Activated naive CD4-positive, alpha-beta T cell treated with anti-CD3 and anti-CD28 coated beads, Interleukin-2, amount 50 U/mL, for 24 hours (primary cell): ENCODE results near the gene OR5B12.
"Not testable (repeated sequence)": the region's sequence is repeated elsewhere in the genome, so short reads cannot be mapped to it uniquely, and the experiment has no call there.

Experiments used
- H3K27ac Mint-ChIP-seq: one replicate; pipeline ENCODE4 v1.8.0; 2021; ENCODE audit warnings: mild to moderate bottlenecking, mixed read lengths
- H3K27me3 Mint-ChIP-seq: one replicate; pipeline ENCODE4 v1.8.0; 2021; ENCODE audit warnings: mixed read lengths
- H3K36me3 Mint-ChIP-seq: one replicate; pipeline ENCODE4 v1.8.0; 2021; ENCODE audit warnings: mixed read lengths
- H3K4me1 Mint-ChIP-seq: one replicate; pipeline ENCODE4 v1.8.0; 2021; ENCODE audit warnings: mixed read lengths
- H3K4me3 Mint-ChIP-seq: one replicate; pipeline ENCODE4 v1.8.0; 2021; ENCODE audit warnings: mild to moderate bottlenecking, mixed read lengths
- H3K9me3 Mint-ChIP-seq: one replicate; pipeline ENCODE4 v1.8.0; 2021; ENCODE audit warnings: mixed read lengths

Gene OR5B12

GRCh38 chr11:58442136-58442535, at the start of gene OR5B12:
Gene OR5B12, minus strand, starts transcription at chr11:58442236. Its CDS starts 2,085 bp downstream, at chr11:58440151.
- Mint-ChIP-seq H3K36me3 (peaks cover 7% of the 10 kb centered on the region), H3K27me3 (peaks cover 19% of the 10 kb centered on the region), H3K4me1 (no peaks in the 10 kb centered on the region), H3K9me3 (peaks cover 5% of the 10 kb centered on the region), H3K27ac (no peak within 1 kb of the TSS), H3K4me3 (no peak within 1 kb of the TSS)

DNA sequence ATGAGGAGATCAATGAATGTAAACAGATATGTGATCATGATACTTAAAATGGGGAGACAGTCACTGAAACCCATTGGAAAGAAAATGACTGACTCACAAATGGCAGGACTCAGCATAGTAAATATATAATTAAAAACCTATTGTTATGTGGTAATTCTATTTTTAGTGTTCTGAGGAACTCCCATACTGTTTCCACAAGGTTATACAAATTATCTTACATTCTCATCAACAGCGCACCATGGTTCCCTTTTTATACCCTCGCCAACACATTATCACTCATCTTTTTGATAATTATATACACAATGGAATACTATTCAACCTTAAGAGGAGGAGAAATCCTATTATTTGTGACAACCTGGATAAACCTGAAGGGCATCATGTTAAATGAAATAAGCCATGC, 48.8 kb upstream of the OR5B12 start:
- no peak overlapping the region for H3K27ac Mint-ChIP-seq
- H3K27me3 Mint-ChIP-seq: no peaks in the 10 kb centered on the region
- no peaks in the 10 kb centered on the region for H3K36me3 Mint-ChIP-seq
- no peaks in the 10 kb centered on the region for H3K9me3 Mint-ChIP-seq
- H3K4me3 Mint-ChIP-seq: no peak overlapping the region
- H3K4me1 Mint-ChIP-seq: peaks cover 6% of the 10 kb centered on the region

DNA sequence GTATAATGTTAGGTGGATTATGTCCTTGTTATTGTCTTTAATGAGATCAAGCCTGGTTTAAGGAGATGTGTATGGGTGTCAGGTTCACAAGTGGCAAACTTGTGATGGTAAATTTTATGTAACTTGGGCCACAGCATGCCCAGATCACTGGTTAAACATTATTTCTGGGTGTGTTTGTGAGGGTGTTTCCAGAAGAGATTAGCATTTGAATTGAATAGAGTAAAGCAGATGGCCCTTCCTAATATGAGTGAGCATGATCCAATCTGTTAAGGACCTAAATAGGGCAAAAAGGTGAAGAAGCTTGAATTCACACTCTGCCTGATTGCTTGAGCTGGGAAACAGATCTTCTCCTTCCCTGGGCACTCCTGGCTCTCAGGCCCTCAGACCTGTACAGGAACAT, 45.1 kb upstream of the OR5B12 start:
- no peak overlapping the region for H3K27ac Mint-ChIP-seq
- H3K27me3 Mint-ChIP-seq: peaks cover 5% of the 10 kb centered on the region
- H3K9me3 Mint-ChIP-seq: no peaks in the 10 kb centered on the region
- H3K36me3 Mint-ChIP-seq: no peaks in the 10 kb centered on the region
- no peak overlapping the region for H3K4me3 Mint-ChIP-seq
- H3K4me1 Mint-ChIP-seq: no peaks in the 10 kb centered on the region

- Mint-ChIP-seq H3K27me3 (peaks cover 5% of the 10 kb centered on the region), H3K4me1 (no peaks in the 10 kb centered on the region), H3K9me3 (no peaks in the 10 kb centered on the region), H3K27ac (no peak overlapping the region), H3K36me3 (no peaks in the 10 kb centered on the region), H3K4me3 (no peak overlapping the region)
Measured at GRCh38 chr11:58485961-58486360, 43.9 kb upstream of the OR5B12 start.

- Mint-ChIP-seq H3K4me1 (no peaks in the 10 kb centered on the region), H3K9me3 (peaks cover 37% of the 10 kb centered on the region), H3K36me3 (peaks cover 17% of the 10 kb centered on the region), H3K27me3 (peaks cover 12% of the 10 kb centered on the region), H3K4me3 (no peak overlapping the region), H3K27ac (no peak overlapping the region)
Measured at GRCh38 chr11:58471892-58472291, 29.9 kb upstream of the OR5B12 start.

DNA sequence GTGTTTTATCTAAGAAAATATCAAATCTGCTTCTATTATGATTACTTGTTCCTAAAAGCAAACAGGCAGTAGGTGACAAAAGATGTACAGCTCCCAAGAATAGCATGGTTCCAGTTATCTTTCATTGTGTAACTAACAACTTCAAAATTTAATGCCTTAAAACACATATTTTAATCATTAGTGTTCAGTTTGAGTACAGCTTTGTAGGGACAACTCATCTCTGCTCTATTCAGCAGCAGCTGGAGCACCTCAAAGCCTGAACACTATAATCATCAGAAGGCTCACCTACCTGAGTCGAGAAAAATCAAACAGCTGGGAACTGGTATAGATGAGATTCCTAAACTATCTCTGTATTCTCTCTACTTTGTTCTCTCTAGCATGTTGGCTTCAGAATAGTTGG, 24.3 kb upstream of the OR5B12 start:
- peaks cover 5% of the 10 kb centered on the region for H3K27me3 Mint-ChIP-seq
- no peak overlapping the region for H3K27ac Mint-ChIP-seq
- no peak overlapping the region for H3K4me3 Mint-ChIP-seq
- peaks cover 3% of the 10 kb centered on the region for H3K36me3 Mint-ChIP-seq
- H3K9me3 Mint-ChIP-seq: peaks cover 4% of the 10 kb centered on the region
- no peaks in the 10 kb centered on the region for H3K4me1 Mint-ChIP-seq

- Mint-ChIP-seq H3K9me3 (peaks cover 4% of the 10 kb centered on the region), H3K36me3 (peaks cover 3% of the 10 kb centered on the region), H3K27ac (no peak overlapping the region), H3K4me1 (no peaks in the 10 kb centered on the region), H3K27me3 (peaks cover 5% of the 10 kb centered on the region), H3K4me3 (no peak overlapping the region)
Measured at GRCh38 chr11:58465690-58466089, 23.7 kb upstream of the OR5B12 start.

DNA sequence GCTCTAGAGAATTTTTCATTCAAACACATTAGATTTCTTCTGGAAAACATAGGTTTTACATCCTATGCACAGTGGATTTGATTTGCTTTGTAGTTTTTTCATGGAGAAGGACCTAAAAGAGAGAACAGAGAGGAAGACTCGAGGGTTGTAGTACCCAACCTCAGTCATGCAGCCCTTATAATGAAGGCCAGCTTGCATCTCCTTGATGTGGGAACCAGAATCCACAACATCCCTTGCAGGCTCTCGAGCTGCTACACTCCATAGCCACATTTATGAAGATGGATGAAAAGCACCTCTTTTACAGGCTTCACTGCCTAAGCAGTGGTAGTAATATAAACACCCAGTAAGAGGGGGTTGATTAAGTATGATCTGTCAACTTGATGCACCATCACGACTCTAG, 9.5 kb upstream of the OR5B12 start:
- H3K27me3 Mint-ChIP-seq: peaks cover 3% of the 10 kb centered on the region
- no peak overlapping the region for H3K27ac Mint-ChIP-seq
- no peaks in the 10 kb centered on the region for H3K4me1 Mint-ChIP-seq
- H3K9me3 Mint-ChIP-seq: no peaks in the 10 kb centered on the region
- H3K4me3 Mint-ChIP-seq: no peak overlapping the region
- peaks cover 2% of the 10 kb centered on the region for H3K36me3 Mint-ChIP-seq

GRCh38 chr11:58446294-58446693, 4.3 kb upstream of the OR5B12 start:
- Mint-ChIP-seq H3K27ac (no peak overlapping the region), H3K27me3 (peaks cover 12% of the 10 kb centered on the region), H3K36me3 (peaks cover 6% of the 10 kb centered on the region), H3K4me1 (no peaks in the 10 kb centered on the region), H3K4me3 (no peak overlapping the region), H3K9me3 (peaks cover 5% of the 10 kb centered on the region)

- H3K36me3 Mint-ChIP-seq: peaks cover 6% of the 10 kb centered on the region
- H3K27me3 Mint-ChIP-seq: peaks cover 16% of the 10 kb centered on the region
- H3K4me3 Mint-ChIP-seq: no peak overlapping the region
- peaks cover 5% of the 10 kb centered on the region for H3K9me3 Mint-ChIP-seq
- no peak overlapping the region for H3K27ac Mint-ChIP-seq
- H3K4me1 Mint-ChIP-seq: no peaks in the 10 kb centered on the region
Measured at GRCh38 chr11:58444300-58444699, 2.3 kb upstream of the OR5B12 start.

GRCh38 chr11:58438486-58438885, 3.5 kb downstream of the OR5B12 start:
- H3K4me1 Mint-ChIP-seq: no peaks in the 10 kb centered on the region

DNA sequence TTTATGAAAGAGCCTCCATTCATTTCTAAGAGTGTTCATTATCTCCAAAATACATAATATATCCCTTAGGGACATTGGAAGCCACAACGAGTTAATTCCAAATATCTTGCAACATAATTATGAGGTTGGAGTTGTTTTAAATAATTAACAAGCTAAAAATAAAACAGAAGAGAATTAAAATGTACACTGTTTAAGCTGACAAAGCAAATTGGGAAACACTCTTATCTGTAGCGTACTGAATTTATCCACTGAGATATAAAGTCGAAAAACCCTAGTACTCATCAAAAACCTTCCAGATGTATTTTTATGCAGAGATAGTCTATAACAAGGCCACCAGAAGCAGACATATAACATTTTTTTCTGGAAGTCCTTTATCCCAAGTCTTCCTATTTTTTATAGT, 7.8 kb downstream of the OR5B12 start:
- Mint-ChIP-seq H3K4me1 (no peaks in the 10 kb centered on the region), H3K27me3 (peaks cover 14% of the 10 kb centered on the region), H3K36me3 (peaks cover 3% of the 10 kb centered on the region), H3K9me3 (peaks cover 16% of the 10 kb centered on the region), H3K4me3 (no peak overlapping the region), H3K27ac (no peak overlapping the region)

More at GRCh38 chr11:58438486-58438885, 3.5 kb downstream of the OR5B12 start:
- H3K9me3 Mint-ChIP-seq: no peaks in the 10 kb centered on the region
- H3K27ac Mint-ChIP-seq: no peak overlapping the region
- H3K27me3 Mint-ChIP-seq: peaks cover 11% of the 10 kb centered on the region
- H3K36me3 Mint-ChIP-seq: peaks cover 2% of the 10 kb centered on the region
- no peak overlapping the region for H3K4me3 Mint-ChIP-seq

DNA sequence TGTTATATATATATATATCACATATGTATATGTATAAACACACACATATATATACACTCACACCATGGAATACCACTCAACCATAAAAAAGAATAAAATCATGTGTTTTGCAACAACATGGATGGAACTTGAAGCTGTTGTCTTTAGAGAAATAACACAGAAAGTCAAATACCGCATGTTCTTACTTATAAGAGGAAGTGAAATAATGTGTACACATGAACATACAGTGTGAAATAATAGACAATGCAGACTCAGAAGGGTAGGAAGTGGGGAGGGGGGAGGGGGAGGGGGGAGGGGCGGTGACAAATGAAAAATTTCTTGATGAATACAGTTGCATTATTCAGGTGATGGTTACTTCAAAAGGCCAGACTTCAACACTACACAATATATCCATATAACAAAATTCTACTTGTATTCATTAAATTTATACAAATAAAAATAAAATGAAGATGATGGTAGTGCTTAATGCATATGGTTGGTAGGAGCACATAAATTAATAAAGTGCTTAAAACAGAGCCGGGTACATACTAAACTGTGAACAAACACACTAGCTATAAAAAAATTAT, 8.3 kb downstream of the OR5B12 start:
- peaks cover 21% of the 10 kb centered on the region for H3K9me3 Mint-ChIP-seq
- no peaks in the 10 kb centered on the region for H3K4me1 Mint-ChIP-seq
- no peak overlapping the region for H3K4me3 Mint-ChIP-seq
- peaks cover 17% of the 10 kb centered on the region for H3K27me3 Mint-ChIP-seq
- no peak overlapping the region for H3K27ac Mint-ChIP-seq
- H3K36me3 Mint-ChIP-seq: peaks cover 7% of the 10 kb centered on the region

- Mint-ChIP-seq H3K9me3 (peaks cover 23% of the 10 kb centered on the region), H3K27me3 (peaks cover 35% of the 10 kb centered on the region), H3K27ac (no peak overlapping the region), H3K4me1 (no peaks in the 10 kb centered on the region), H3K36me3 (peaks cover 5% of the 10 kb centered on the region), H3K4me3 (no peak overlapping the region)
Measured at GRCh38 chr11:58429273-58429672, 12.8 kb downstream of the OR5B12 start.

- H3K4me1 Mint-ChIP-seq: no peaks in the 10 kb centered on the region
- no peak within 1 kb of the TSS for H3K4me3 Mint-ChIP-seq
- no peak within 1 kb of the TSS for H3K27ac Mint-ChIP-seq
- peaks cover 5% of the 10 kb centered on the region for H3K36me3 Mint-ChIP-seq
- peaks cover 35% of the 10 kb centered on the region for H3K27me3 Mint-ChIP-seq
- peaks cover 23% of the 10 kb centered on the region for H3K9me3 Mint-ChIP-seq
Measured at GRCh38 chr11:58428021-58428420, 14.0 kb downstream of the OR5B12 start, which contains the start of gene OR5B2. Gene OR5B2, minus strand, starts transcription at chr11:58428121. Its CDS starts 4,860 bp downstream, at chr11:58423261.

DNA sequence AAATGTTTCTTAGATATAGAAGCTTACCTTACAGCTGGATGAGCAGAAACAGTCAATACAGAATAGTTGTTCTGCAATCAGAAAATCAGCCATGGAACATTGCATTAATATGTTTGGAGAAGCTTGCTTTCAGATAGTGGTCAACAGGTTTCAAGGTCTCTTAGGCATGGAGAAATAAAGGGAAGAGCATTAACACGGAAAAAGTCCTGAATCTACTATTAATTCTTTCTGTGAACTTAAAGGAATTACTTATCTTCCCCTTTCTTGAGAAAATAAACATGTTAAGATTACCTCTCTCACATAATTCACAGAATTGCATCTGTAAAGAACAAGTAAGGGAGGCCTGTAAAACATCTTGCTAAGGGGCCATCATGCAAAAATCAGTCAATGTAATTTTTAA, 35.3 kb downstream of the OR5B12 start, which contains the start of gene OR5B3:
Gene OR5B3, minus strand, starts transcription at position 101 of the 400 bp plus-strand sequence. CDS start 3,465 bp downstream, outside the sequence.
- H3K27me3 Mint-ChIP-seq: peaks cover 11% of the 10 kb centered on the region
- H3K27ac Mint-ChIP-seq: no peak within 1 kb of the TSS
- no peaks in the 10 kb centered on the region for H3K4me1 Mint-ChIP-seq
- H3K36me3 Mint-ChIP-seq: peaks cover 7% of the 10 kb centered on the region
- no peak within 1 kb of the TSS for H3K4me3 Mint-ChIP-seq
- H3K9me3 Mint-ChIP-seq: peaks cover 18% of the 10 kb centered on the region

GRCh38 chr11:58399622-58400021, 42.4 kb downstream of the OR5B12 start:
- not testable (repeated sequence) for H3K27ac Mint-ChIP-seq, H3K27me3 Mint-ChIP-seq, H3K4me1 Mint-ChIP-seq, H3K9me3 Mint-ChIP-seq, H3K36me3 Mint-ChIP-seq, H3K4me3 Mint-ChIP-seq
